ENCODE data around the gene PLA2R1.
A peak's percentile ranks its signal among the peaks of the same experiment; 100 is the strongest.
"Not testable (repeated sequence)": the region's sequence is repeated elsewhere in the genome, so short reads cannot be mapped to it uniquely, and the experiment has no call there.

PLA2R1 gene

DNA sequence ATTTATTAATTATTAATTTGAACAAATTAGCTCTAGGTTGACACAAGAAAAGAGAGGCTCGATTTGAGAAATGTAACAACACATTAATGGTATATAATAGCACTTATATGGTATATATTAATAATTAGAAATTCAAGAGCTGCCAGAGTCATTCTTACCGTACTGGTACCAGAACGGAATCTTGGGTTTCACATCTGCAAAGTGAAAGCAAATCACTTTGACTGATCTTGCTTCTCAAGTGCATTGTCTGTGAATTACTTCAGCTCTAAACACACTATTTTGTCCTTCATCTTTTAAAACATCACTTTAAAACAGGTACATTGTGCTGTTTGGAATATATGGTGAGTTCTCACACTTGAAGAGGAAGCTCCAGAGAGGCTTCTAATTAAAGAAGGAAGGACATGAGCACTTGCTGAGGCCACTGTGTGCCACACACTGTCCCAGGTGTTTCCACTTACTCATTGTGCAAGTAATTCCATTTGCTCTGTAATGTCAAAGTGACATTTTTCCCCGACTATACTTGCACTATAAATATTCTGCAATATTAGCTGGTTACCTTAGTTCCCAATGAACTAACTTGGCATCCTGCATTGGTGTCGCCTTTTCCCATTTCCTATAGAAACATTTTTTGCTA is 85.8 kb downstream of the PLA2R1 start:
- no peak for DNase-seq

DNA sequence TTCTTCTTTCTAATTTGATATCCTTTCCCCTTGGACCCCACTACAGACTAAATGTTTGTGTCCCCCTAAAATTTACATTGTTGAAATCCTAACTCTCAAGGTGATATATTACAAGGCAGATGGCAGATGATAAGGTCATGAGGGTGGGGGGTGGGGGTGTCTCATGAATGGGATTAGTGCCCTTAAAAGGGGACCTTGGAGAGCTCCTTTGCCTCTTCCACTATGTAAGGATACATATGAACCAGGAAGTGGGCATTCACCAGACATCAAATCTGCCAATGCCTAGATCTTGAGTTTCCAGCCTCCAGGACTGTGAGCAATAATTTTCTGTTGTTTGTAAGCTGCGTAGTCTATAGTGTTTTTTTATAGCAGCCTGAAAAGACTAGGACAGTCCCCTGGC is 89.1 kb downstream of the PLA2R1 start:
- DNase-seq = no peak

DNA sequence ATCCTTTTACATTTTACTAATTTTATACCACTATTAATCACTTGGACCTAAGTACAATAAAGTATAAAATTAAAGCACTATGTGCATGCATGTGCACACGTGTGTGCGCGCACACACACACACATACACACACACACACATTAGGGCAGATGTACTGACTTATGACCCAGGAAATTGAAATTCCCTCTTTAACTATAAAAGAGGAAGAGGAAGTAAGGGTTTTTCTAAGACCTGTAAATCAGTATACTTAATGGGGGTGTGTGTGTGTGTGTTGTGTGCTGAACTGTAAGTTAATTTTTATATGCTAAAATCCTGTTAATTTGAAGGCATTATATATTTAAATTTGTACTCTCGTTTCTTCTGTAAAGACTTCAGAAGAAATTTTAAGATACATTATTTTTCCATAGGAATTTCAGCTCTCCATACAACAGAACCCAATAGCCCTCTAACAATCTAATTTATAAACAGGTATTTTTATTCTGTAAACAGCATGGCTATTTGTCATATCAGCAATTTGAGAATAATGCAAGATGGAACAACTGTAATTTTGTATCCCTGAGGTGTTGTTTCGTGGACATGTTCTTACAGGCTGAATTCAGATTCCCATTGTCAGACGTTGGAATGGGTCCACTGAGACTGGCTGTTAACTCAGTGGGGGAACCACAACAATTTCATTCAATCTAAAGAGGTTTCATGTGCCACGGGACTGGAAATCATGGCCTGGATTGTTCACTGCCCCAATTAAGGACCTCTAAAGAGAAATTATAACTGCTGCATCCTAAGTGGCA is 90.9 kb downstream of the PLA2R1 start:
- peak; percentile 65 to 75 for DNase-seq

DNA sequence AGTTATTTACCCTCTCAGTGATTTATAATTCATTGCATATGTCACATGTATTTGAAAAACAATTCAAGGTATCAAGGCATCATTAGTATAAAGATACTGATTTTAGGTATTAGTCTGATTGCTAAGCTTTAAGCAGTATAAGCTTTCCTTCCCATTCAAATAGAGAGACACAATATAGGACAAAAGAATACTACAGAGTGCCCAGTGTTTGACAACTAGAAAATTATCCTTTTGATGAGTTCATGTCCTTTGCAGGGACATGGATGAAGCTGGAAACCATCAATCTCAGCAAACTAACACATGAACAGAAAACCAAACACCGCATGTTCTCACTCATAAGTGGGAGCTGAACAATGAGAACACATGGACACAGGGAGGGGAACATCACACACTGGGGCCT is 91.9 kb downstream of the PLA2R1 start:
- not testable (repeated sequence) for DNase-seq

DNA sequence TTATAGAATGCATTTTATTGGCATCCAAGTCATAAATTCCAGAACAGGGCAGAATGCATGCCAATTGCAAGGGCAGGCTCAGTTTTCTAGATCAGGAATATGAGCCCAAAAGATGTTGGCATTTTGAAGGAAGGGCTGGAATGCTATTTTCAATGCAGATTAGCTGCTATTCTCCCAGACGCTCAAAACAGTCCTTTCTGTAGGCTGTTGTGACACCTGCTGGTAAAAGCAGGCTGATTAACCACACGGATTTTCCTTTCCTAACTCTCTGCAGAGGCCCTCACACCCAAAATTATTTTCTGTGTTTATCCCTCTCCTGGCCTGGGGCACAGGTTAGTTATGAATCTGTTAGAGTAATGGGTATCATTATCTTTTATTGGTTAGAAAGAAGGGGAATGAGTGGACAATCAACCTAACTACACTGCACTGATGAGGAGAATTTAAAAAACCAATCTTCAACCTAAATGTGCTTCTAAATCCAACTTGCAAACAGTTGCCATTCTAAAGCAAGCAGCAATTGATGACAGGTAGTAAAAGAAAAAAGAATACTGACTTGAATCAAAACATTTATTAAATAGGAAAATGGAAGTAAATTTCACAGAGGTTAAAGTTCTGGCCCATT is 94.0 kb downstream of the PLA2R1 start:
- peak; percentile 25 to 40 for DNase-seq

DNA sequence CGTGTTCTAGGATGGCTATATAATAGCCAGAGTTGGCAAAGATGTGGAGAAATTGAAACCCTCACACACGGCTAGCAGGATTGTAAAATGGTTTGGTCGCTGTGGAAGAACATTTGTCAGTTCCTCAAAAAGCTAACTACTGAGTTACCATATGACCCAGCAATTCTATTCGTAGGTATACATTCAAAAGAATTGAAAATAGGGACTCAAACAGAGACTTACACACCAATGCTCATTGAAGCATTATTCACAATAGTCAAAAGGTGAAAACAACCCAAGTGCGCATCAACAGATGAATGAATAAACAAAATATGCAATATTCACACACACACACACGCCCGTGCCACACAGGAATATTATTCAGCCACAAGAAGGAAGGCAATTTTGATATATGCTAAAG is 98.7 kb downstream of the PLA2R1 start:
- no peak for DNase-seq

DNA sequence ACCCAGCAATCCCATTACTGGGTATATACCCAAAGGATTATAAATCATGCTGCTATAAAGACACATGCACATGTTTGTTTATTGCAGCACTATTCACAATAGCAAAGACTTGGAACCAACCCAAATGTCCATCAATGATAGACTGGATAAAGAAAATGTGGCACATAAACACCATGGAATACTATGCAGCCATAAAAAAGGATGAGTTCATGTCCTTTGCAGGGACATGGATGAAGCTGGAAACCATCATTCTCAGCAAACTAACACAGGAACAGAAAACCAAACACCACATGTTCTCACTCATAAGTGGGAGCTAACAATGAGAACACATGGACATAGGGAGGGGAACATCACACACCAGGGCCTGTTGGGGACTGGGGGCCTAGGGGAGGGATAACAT is 99.9 kb downstream of the PLA2R1 start:
- not testable (repeated sequence) for DNase-seq

DNA sequence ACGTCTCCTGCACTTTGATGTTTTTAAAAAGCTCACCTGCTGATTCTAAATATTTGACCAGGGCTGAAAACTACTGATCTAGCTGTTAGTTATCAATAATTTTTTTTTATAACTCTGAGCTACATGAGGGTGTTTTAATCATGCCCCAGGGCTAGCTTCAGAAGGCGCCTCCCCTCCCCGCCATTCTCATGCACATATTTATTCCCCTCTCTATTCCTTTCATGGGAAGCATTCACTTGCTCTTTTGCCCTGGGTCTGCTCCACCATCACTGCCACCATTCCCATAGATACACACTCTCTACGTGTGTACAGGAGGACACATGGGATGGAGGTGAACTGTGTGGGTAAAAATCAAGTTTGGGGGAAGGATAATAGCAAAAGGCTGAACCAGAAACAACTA is 101.0 kb downstream of the PLA2R1 start:
- DNase-seq = no peak

DNA sequence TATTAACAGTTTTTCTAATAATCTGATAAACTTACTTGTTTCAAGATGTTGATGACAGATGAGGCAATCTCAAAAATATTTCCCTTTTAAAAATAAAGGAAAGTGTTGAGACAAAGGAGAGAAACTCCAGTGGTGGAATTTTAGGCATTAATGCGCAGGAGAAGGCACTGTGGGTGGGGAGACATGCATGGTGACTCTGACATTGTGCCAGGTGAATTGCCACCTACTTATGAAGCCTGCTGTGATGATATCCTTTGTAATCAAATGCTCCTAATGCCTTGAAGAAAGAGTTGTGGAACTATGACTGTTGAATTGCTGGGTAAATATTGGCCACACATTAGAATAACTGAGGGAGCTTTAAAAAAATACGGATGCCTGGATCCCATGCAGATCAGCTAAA is 101.4 kb downstream of the PLA2R1 start:
- no peak for DNase-seq

DNA sequence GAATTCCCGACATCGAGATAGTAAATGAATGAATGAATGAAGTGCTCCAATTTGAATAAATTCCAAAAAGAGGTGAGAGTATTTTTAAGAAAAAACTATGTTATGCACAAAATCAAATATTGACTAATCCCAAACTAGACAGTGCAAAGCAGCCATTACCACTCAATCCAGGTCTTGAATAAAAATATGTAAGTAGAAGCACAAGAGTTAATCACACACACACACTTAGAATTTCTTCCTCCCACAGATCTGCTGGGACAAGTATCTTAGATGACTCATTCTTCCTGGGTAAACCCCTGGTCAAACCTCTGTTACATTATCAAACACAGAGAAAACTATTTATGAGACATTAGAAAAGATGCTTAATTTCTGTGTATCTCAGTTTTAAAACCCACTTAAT is 102.0 kb downstream of the PLA2R1 start:
- DNase-seq = no peak

DNA sequence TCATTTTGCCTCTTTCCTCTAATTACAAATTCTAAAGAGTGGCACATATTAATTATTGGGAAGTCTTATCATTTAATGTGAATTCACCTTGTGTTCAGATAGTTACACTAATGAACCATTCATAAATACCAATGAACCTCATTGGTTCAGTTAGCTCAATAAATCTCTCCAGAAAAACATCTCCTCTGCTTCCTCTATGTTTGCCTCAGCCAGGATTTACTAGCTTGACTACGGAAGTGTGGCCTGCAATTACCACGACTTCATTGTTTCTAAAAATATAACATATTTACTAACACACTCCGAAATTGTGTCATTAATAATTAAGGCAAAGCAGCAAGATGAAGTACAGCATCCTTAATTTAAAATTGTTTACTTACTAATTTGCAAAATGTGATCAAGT is 103.3 kb downstream of the PLA2R1 start:
- DNase-seq = no peak

DNA sequence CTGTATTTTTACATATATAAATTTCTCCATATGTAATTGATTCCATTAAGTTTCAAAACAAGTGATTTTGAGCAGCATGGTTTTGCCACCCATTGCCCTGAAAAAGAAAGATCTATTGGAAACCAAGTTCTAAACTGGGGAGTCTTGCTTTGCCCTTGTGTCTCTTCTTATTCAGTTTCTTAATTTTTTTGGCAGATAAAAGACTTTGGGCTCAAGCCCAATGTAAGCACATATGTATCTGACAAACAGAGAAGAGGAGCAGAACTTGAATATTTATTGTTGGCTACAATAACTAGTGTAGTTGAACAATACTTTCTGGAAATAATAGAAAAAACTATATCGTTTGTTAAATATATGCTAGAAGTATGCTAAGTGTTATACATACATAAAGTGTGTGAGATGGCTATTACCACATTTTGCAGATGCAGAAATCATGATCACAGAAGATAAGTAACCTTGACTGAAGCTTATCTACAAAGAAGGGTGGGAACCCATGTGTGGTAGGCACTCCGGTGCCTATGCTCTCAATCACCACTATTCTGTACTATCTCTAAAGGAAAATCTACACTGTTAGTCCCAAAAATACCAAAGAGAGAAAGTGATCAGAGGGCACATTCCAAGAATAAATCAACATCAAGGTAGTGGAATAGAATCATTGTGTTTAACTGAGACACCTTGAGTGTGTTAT is 109.1 kb downstream of the PLA2R1 start:
- DNase-seq = no peak

DNA sequence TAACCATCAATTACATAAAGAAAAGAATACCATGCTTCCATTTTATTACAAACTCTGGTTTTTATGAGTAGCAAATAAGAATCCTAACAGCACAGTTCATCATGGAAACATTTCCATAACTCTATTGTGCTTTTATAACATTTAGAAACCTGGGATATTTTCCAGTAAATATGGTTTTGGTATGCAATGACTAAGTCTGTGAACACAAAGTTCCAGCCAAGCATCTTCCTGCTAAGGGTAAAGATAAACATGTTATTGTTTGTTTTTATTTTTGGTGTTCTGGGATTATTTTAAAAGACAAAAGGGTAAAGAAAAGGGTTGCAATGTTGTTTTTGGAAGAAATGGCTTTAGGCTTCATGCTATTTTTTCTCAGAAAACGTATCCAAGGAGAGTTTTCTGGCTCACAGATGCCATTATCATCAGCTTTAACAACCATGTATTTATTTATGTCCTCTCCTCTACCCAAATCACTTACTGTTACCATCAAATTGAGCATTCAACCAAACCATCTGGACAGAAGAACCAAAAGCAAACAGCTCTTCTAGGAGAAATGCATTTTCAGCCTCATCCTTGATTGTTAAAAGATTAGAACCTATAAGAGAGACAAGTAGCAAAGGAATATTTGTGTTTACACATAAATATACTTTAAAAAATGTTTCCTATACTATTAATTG is 116.0 kb downstream of the PLA2R1 start:
- peak; percentile 42 to 58 for DNase-seq

DNA sequence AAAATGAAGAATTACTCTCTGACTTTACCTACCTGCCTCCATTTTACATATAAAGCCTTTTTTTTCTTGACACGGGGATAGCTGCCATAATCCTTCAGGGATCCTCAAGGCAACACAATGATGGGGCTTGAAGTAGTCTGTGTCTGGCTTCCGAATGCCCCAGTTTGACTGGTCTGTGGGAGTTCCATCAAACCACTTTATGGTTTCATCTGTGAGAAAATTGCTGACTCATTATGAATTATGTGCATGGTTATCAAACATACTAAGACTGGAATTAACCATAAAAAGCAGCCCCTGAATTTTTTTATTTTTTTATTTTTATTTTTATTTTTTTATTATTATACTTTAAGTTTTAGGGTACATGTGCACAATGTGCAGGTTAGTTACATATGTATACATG is 117.5 kb downstream of the PLA2R1 start:
- no peak for DNase-seq

DNA sequence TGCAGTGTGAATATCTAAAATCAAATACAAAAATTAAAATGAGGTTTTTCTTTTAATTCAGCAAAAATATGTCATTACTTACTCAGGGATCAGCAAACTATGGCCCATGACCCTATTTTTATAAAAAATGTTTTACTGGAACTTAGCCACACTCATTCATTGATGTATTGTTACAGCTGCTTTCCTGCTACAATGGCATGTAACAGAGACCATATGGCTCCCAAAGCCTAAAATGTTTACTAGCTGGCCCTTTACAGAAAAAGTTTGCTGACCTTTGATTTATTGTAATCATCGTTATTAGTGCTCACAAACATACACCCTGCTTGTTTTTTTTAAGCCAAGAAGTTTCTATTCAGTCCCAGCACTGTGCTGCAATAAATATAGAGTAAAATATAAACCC is 120.3 kb downstream of the PLA2R1 start:
- DNase-seq = no peak

DNA sequence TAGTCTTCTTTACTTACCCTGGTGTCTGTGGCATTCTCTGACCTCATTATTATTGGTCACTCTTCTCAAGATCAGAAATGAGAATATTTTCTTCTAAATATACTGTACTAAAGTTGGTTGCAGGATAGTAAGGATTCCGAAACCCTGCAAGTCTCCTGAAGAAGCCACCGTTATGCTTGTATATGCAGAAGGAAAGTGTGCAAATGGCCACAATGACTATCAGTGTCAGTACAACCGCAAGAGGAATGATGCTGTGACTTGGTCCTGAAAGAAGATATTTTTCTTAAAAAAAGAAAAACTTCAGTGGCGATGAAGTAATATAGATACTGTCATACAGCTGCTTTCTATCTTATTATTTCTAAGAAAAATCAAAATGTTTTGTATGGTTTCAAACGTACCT is 120.7 kb downstream of the PLA2R1 start:
- DNase-seq = no peak

DNA sequence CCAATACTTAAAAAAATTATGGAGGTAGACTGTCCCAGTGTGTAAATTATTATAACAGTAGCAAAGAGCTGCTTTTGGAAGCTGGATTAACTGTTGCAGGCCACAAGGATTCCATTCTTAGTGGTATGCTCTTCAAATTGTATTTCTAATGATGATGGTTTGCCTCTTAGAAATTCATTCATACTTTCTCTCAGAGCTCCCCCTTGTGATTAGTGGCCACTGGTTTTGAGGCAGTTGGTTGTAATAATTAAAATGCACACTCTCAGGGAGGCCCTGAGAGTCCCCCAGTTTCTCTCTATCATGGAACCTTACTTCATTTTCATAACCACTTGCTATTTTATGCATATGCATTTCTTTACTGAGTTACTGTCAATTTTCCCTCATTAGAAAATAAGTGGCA is 122.5 kb downstream of the PLA2R1 start:
- DNase-seq = peak in 1 of 2 experiments; percentile 3

DNA sequence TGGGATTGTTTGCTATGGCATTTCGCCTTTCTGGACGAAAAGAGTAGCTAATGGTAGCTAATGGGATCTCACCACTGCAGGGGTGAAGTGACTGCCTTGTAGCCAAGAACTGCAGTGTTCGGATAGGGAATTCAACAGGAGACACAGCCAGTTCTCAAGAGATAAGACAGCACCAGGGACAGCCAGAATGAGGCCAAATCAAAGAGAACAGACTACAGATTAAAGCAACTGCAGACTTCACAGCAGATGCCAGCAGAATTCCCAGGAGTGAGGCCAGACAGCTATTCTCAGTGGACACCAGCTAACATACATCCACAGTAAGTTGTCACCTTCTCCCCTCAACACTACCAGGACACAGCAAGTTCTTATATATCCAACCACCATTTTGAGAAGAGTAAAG is 124.0 kb downstream of the PLA2R1 start:
- no peak for DNase-seq

DNA sequence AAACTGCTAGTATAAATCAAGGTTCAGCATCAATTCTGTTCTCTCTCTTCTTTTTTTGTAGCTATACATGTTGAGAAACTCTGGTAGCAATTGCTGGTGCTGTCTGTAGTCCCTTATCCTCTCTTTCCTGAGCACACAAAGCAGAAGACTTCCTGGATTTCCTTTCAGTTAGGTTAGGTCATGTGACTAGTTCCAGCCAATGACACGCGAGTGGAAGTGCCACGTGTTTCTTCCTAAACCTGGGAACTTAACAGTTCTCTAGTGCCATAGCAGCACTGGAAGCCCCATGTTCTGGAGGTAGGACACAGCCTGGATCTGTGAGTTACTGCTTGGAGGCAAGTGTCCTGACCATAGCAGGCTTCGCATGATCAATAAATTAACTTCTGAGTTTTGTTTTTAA is 125.9 kb downstream of the PLA2R1 start:
- no peak for DNase-seq

DNA sequence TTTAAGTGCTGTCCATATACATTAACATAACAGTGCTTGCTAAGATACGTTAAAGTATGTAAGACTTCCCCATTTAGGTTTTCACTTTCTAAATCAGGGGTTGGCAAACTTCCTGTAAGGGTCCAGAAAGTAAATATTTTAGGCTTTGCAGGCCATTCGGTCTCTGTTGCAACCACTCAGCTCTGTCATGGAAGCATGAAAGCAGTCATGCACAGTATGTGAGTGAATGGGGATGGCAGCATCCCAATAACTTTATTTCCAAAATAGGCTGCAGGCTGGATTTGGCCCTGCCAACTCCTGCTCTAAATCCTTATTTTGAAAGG is 128.7 kb downstream of the PLA2R1 start:
- DNase-seq = no peak

DNA sequence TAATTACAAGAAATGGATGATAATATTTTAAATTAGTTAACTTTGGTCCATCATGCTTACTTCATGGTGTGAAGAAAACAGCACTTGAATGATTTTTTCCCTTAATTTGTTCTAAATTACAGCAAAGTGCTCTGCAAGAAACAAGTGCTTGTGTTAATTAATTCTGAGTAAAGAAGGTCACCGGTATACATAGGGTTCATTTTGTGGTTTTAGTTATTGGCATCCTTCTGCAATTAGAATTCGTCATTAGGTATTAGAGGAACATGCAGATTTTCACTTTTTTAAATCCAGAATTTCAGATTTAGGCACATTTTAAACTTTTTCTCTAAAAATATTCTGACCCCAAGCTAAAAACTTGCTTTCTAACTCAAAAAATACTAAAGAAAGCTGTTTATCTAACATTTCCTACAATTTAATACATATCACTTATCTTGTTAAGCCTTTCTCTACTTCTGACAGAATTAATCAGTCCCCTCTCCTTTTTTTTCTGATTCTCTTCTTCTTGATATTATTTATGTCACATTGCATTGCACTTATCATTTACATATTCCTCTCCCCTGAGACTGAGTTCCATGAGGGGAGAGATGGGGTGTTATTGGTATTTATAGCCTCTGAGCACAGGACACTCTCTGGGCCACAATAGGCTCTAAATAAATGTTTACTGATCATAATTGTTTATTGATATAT is 129.2 kb downstream of the PLA2R1 start:
- no peak for DNase-seq

DNA sequence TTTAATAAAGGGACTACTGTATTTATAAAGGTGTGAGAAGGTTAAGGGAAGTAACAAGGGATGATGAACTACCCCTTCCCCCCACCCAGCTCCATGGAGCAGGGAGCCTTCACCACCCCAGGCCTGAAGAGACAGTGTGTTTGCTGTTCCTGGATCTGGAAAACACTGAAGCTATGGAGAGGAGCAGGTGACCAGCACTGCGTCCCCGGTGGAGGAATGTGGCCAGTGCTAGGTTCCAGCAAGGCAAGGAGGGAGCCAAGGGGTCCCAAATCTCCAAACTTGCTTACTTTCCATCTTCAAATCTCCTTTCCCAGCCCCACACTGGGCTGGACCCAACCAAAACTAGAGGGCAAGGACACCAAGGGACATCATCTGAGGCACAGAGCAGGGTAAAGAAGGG is 135.7 kb downstream of the PLA2R1 start:
- DNase-seq = no peak

DNA sequence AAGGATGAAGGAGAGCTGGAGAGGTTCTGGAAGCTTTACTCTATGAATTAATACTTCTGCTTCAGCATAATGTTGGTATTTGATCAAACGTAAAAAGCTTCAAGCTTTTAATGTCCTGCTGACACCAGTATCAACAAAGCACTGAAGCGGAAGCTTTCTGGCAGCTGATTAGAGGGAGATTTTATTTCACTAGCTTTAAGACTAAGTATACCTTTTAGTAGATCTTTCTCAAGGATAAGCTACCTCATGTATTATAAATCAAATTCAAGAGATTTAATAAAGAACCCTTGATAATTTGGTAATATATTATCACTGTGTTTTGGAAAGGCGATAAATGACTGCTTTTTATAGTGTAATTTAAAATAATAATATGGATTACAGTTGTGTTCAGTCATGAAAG is 136.4 kb downstream of the PLA2R1 start:
- DNase-seq = no peak
